H1 (cell line): ENCODE results near the gene ICAM2. TPM values are rescaled to one million over a fixed set of nuclear protein-coding genes. Genes with fewer than 3 reads are reported as not detected.

Experiments used
- CTCF ChIA-PET: fragments of 300-600 bp; sonication (Branson Sonifier 250); formaldehyde crosslinking; loops from one replicate; lab custom pipeline; 2021; ENCODE audit not compliant: partially characterized antibody; lab: Charles Lee
- POLR2A ChIA-PET: fragments of 300-600 bp; sonication (Branson Sonifier 250); formaldehyde crosslinking; loops from one replicate; lab custom pipeline; 2021; ENCODE audit warnings: inconsistent platforms; ENCODE audit not compliant: partially characterized antibody; lab: Charles Lee
- DNase-seq, 2 experiments: peaks; one replicate each; pipeline versions ENCODE4 v3.0.0 to v3.0.0-alpha.2; 2010 to 2022; ENCODE audit warnings: low spot score in 2 of 2, low read depth in 1 of 2, mixed read lengths in 1 of 2
- FAIRE-seq: peaks from 2 replicates; lab custom pipeline; 2011; peaks lifted over from hg19 to GRCh38; lab: Jason Lieb, UNC
- H2AFZ ChIP-seq: 2 replicates; pipeline ENCODE4 v1.8.1; 2012; ENCODE audit warnings: low read length, inconsistent platforms
- H2AK5ac ChIP-seq: 2 replicates; pipeline ENCODE4 v1.6.1; 2013; ENCODE audit warnings: low read depth, low read length
- H2BK120ac ChIP-seq: replicated peaks from 2 replicates; pipeline ENCODE3; 2013; ENCODE audit warnings: low read depth, low read length, inconsistent platforms
- H2BK12ac ChIP-seq: 2 replicates; pipeline ENCODE4 v1.6.1; 2013; ENCODE audit warnings: low read depth, low read length
- H2BK15ac ChIP-seq: 2 replicates; pipeline ENCODE4 v1.6.1; 2013; ENCODE audit warnings: low read length
- H2BK20ac ChIP-seq: 2 replicates; pipeline ENCODE4 v1.6.1; 2013; ENCODE audit warnings: low read length
- H2BK5ac ChIP-seq: 2 replicates; pipeline ENCODE4 v1.6.1; 2013; ENCODE audit warnings: low read depth, low read length
- H3K14ac ChIP-seq: 2 replicates; pipeline ENCODE4 v1.6.1; 2013; ENCODE audit warnings: inconsistent platforms; ENCODE audit not compliant: insufficient read length
- H3K18ac ChIP-seq: 2 replicates; pipeline ENCODE4 v1.6.1; 2013; ENCODE audit warnings: low read length; ENCODE audit errors: extremely low read depth
- H3K23ac ChIP-seq: 2 replicates; pipeline ENCODE4 v1.6.1; 2013; ENCODE audit warnings: inconsistent platforms; ENCODE audit not compliant: insufficient read length
- H3K23me2 ChIP-seq: 2 replicates; pipeline ENCODE4 v1.6.1; 2013; ENCODE audit warnings: low read depth, low read length
- H3K27ac ChIP-seq: 2 replicates; pipeline ENCODE4 v1.6.1; 2011; ENCODE audit warnings: low read depth, low read length, inconsistent platforms
- H3K27me3 ChIP-seq, 4 experiments: replicated peaks in 1 of 4; 1 replicate in 1 of 4; 2 replicates in 3 of 4; pipeline versions ENCODE4 v1.6.1 to v1.8.1; 2011 to 2013; ENCODE audit warnings: low read length in 3 of 4, mild to moderate bottlenecking in 3 of 4, inconsistent platforms in 2 of 4, mixed read lengths in 2 of 4, moderate library complexity in 1 of 4; ENCODE audit not compliant: control insufficient read depth in 3 of 4, insufficient read depth in 3 of 4; ENCODE audit errors: extremely low read depth in 1 of 4
- H3K36me3 ChIP-seq, 4 experiments: 2 replicates each; pipeline versions ENCODE4 v1.6.1 to v1.8.1; 2011 to 2013; ENCODE audit warnings: mild to moderate bottlenecking in 4 of 4, low read length in 3 of 4, moderate library complexity in 2 of 4, control low read depth in 1 of 4, inconsistent platforms in 1 of 4; ENCODE audit not compliant: insufficient read depth in 4 of 4, control insufficient read depth in 2 of 4
- H3K4ac ChIP-seq: replicated peaks from 2 replicates; pipeline ENCODE3; 2013; ENCODE audit warnings: low read length, low read depth, mixed read lengths, inconsistent platforms; ENCODE audit not compliant: insufficient read length
- H3K4me1 ChIP-seq, 4 experiments: replicated peaks in 1 of 4; 1 replicate in 1 of 4; 2 replicates in 3 of 4; pipeline versions ENCODE4 v1.6.1 to v1.8.1; 2011 to 2013; ENCODE audit warnings: low read length in 3 of 4, inconsistent platforms in 2 of 4, mixed read lengths in 1 of 4; ENCODE audit not compliant: insufficient read depth in 4 of 4, control insufficient read depth in 3 of 4
- H3K4me2 ChIP-seq, 2 experiments: 2 replicates each; pipeline versions ENCODE4 v1.6.1 to v1.8.1; 2011 to 2013; ENCODE audit warnings: low read depth in 2 of 2, low read length in 2 of 2, control low read depth in 1 of 2, inconsistent platforms in 1 of 2, mild to moderate bottlenecking in 1 of 2; ENCODE audit not compliant: insufficient read depth in 1 of 2
- H3K4me3 ChIP-seq, 4 experiments: fragments of 200-600, 300-600 bp in 1 of 4; sonication (generic), shearing (Covaris generic), sonication (Bioruptor Twin) in 1 of 4; 2 replicates each; pipeline versions ENCODE4 v1.5.1 to v1.8.1; 2011 to 2016; ENCODE audit warnings: low read length in 4 of 4, low read depth in 3 of 4, control low read depth in 2 of 4, inconsistent platforms in 2 of 4, mild to moderate bottlenecking in 2 of 4, mixed read lengths in 1 of 4, moderate library complexity in 1 of 4; ENCODE audit not compliant: insufficient read depth in 2 of 4; ENCODE audit errors: extremely low read depth in 1 of 4
- H3K56ac ChIP-seq: replicated peaks from 2 replicates; pipeline ENCODE3; 2013; ENCODE audit warnings: low read depth, mild to moderate bottlenecking, mixed read lengths, low read length, inconsistent platforms; ENCODE audit not compliant: insufficient read length
- H3K79me1 ChIP-seq: 2 replicates; pipeline ENCODE4 v1.6.1; 2013; ENCODE audit warnings: low read depth, low read length, control low read depth
- H3K79me2 ChIP-seq, 2 experiments: 2 replicates each; pipeline versions ENCODE4 v1.6.1 to v1.8.1; 2012 to 2013; ENCODE audit warnings: low read length in 2 of 2, mild to moderate bottlenecking in 2 of 2, inconsistent platforms in 1 of 2; ENCODE audit not compliant: insufficient read depth in 2 of 2, control insufficient read depth in 1 of 2
- H3K9ac ChIP-seq, 4 experiments: replicated peaks in 1 of 4; 1 replicate in 1 of 4; 2 replicates in 3 of 4; pipeline versions ENCODE4 v1.6.1 to v1.8.1; 2011 to 2013; ENCODE audit warnings: low read depth in 3 of 4, low read length in 3 of 4, control low read depth in 2 of 4, mild to moderate bottlenecking in 2 of 4, moderate library complexity in 2 of 4, inconsistent platforms in 1 of 4; ENCODE audit errors: extremely low read depth in 1 of 4
- H3K9me3 ChIP-seq, 2 experiments: 2 replicates each; pipeline versions ENCODE4 v1.6.1 to v1.8.1; 2012 to 2013; ENCODE audit warnings: mild to moderate bottlenecking in 2 of 2, moderate library complexity in 2 of 2, control low read depth in 1 of 2, inconsistent platforms in 1 of 2, low read depth in 1 of 2, low read length in 1 of 2, mixed read lengths in 1 of 2; ENCODE audit not compliant: insufficient read depth in 2 of 2
- H4K20me1 ChIP-seq, 2 experiments: replicated peaks in 1 of 2; 2 replicates each; pipeline versions ENCODE3 to v1.8.1; 2011 to 2013; ENCODE audit warnings: inconsistent platforms in 2 of 2, low read length in 2 of 2, mild to moderate bottlenecking in 1 of 2; ENCODE audit not compliant: insufficient read depth in 2 of 2, control insufficient read depth in 1 of 2
- H4K5ac ChIP-seq: 2 replicates; pipeline ENCODE4 v1.6.1; 2013; ENCODE audit warnings: low read length, low read depth, mixed read lengths, inconsistent platforms; ENCODE audit not compliant: insufficient read length
- H4K8ac ChIP-seq: 2 replicates; pipeline ENCODE4 v1.8.0; 2013; ENCODE audit warnings: mild to moderate bottlenecking, moderate library complexity, low read length, inconsistent platforms; ENCODE audit not compliant: insufficient read depth; ENCODE audit errors: extremely low read depth
- H4K91ac ChIP-seq: replicated peaks from 2 replicates; pipeline ENCODE3; 2013; ENCODE audit warnings: low read length, mixed read lengths, inconsistent platforms; ENCODE audit not compliant: insufficient read length
- CHD1 ChIP-seq: IDR thresholded peaks from 2 replicates; pipeline ENCODE4 v1.6.1; 2012; ENCODE audit warnings: low read depth, low read length, improper control_type of control experiment
- EGR1 ChIP-seq: IDR thresholded peaks from 2 replicates; pipeline ENCODE4 v1.6.1; 2011; ENCODE audit warnings: low read depth, low read length, borderline replicate concordance
- EP300 ChIP-seq, 2 experiments: IDR thresholded peaks; 1 replicate in 1 of 2; 2 replicates in 1 of 2; pipeline ENCODE4 v1.6.1; 2011 to 2012; ENCODE audit warnings: low read depth in 2 of 2, low read length in 2 of 2, mild to moderate bottlenecking in 2 of 2, borderline replicate concordance in 1 of 2, inconsistent platforms in 1 of 2, moderate library complexity in 1 of 2
- GABPA ChIP-seq: IDR thresholded peaks from 2 replicates; pipeline ENCODE4 v1.6.1; 2011; ENCODE audit warnings: mild to moderate bottlenecking, low read length, moderate library complexity, borderline replicate concordance; ENCODE audit not compliant: insufficient read depth
- KDM1A ChIP-seq: fragments of 200-600, 300-600 bp; sonication (generic); IDR thresholded peaks from 2 replicates; pipeline ENCODE4 v1.7.1; 2016; ENCODE audit warnings: mild to moderate bottlenecking, low read length, borderline replicate concordance
- KDM4A ChIP-seq: IDR thresholded peaks from one replicate; pipeline ENCODE4 v1.7.1; 2012; ENCODE audit warnings: low read depth, mild to moderate bottlenecking, moderate library complexity, low read length, inconsistent platforms; ENCODE audit not compliant: severe bottlenecking
- NRF1 ChIP-seq: IDR thresholded peaks from 2 replicates; pipeline ENCODE4 v1.6.1; 2011; ENCODE audit warnings: mild to moderate bottlenecking, low read depth, low read length, improper control_type of control experiment
- POLR2A ChIP-seq, 2 experiments: IDR thresholded peaks; 1 replicate in 1 of 2; 2 replicates in 1 of 2; pipeline ENCODE4 v1.6.1; 2011; ENCODE audit warnings: low read depth in 2 of 2, low read length in 2 of 2, mild to moderate bottlenecking in 2 of 2; ENCODE audit errors: control extremely low read depth in 1 of 2
- RBBP5 ChIP-seq: IDR thresholded peaks from 2 replicates; pipeline ENCODE4 v1.7.1; 2012; ENCODE audit warnings: low read depth, mild to moderate bottlenecking, inconsistent platforms, low read length, moderate library complexity, borderline replicate concordance
- RNF2 ChIP-seq: fragments of 200-900, 300-1000 bp; sonication (generic); IDR thresholded peaks from 2 replicates; pipeline ENCODE4 v1.7.1; 2016; ENCODE audit warnings: borderline replicate concordance, low read depth, mild to moderate bottlenecking, antibody characterized with exemption, low read length; ENCODE audit not compliant: poor library complexity, severe bottlenecking; ENCODE audit errors: missing control alignments
- SIN3A ChIP-seq, 2 experiments: IDR thresholded peaks in 1 of 2; conservative IDR thresholded peaks in 1 of 2; 2 replicates each; pipeline ENCODE4 v1.6.1; 2011 to 2012; ENCODE audit warnings: low read length in 2 of 2, improper control_type of control experiment in 1 of 2, low read depth in 1 of 2, mild to moderate bottlenecking in 1 of 2
- SRF ChIP-seq: IDR thresholded peaks from 2 replicates; pipeline ENCODE4 v1.6.1; 2011; ENCODE audit warnings: mild to moderate bottlenecking, low read depth, low read length, moderate library complexity
- WGBS, 2 experiments: shearing (Covaris generic) in 1 of 2; methylation state at CpG; one replicate each; pipeline versions ENCODE4 v1.1.6 to v1.1.7; 2013 to 2015; ENCODE audit warnings: low lambda C conversion rate in 2 of 2, mixed read lengths in 2 of 2, inconsistent platforms in 1 of 2, low coverage in 1 of 2, missing lambda C conversion rate in 1 of 2; ENCODE audit not compliant: insufficient replicate concordance in 2 of 2, insufficient coverage in 1 of 2, insufficient read length in 1 of 2; ENCODE audit errors: extremely low coverage in 1 of 2, missing lambda C conversion rate in 1 of 2; 5-methylcytosine and 5-hydroxymethylcytosine counted together
- polyA plus RNA-seq, 7 experiments: library from polyadenylated mRNA; depleted of rRNA in 3 of 7; stranded (reverse) in 5 of 7; unstranded in 2 of 7; fragments of >200 nt in 5 of 7; fragments of 200-250 nt in 2 of 7; gene quantifications; 1 replicate in 5 of 7; 2 replicates in 1 of 7; 4 replicates in 1 of 7; pipeline versions ENCODE4 v1.2.1 to v1.2.3, GENCODE V29; 2011 to 2013; ENCODE audit warnings: missing spikeins in 2 of 7, mixed read lengths in 2 of 7
- total RNA-seq: library from RNA; stranded (reverse); fragmentation: NEBNext Ultra II Directional; extraction: Animal tissue kit (Norgen Biotek cat#: 25700); gene quantifications from 2 replicates; pipeline ENCODE4 v1.2.1, GENCODE V29; 2021
- TF ChIP-seq, protein P1 (sequence below): IDR thresholded peaks from 2 replicates; pipeline ENCODE4 v1.6.1; 2012; ENCODE audit warnings: inconsistent platforms

ICAM2 gene
- total and polyA plus RNA-seq, 2 of the 8 experiments (the other 6 are each of a cell fraction or from before 2014, with no cell fraction given) = 0.45 to 0.63 TPM

DNA sequence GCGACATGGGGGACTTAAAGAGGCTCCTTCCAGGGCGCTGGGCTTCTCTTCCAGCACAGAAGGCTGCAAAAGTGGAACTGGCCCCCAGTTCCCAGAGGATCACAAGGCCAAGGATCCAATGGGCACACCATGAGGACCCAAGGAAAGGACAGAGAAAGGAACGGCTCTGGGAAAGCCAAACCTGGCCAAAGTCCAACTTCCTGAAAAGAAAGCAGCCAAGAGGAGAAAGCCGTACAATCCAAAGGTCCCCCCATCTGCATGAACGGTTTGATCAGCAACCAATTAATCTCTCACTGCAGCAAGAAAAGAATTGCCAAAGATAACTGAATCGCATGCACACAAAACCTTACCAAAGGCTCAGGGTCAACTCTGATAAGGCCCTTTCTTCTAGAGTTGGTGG lies 19.8 kb upstream of the ICAM2 start:
- FAIRE-seq (no peak), DNase-seq (no peak)
- Histone ChIP-seq H3K9me3 (no peaks in the 10 kb centered on the region), H2BK15ac (no peak overlapping the region), H3K27ac (no peak overlapping the region), H3K4ac (no peak overlapping the region), H3K79me1 (no peaks in the 10 kb centered on the region; the same call in 1 of the 2 replicates), H2BK5ac (no peak overlapping the region), H3K18ac (no peak overlapping the region), H2BK12ac (no peak overlapping the region), H3K9ac (no peak overlapping the region), H3K4me2 (no peak overlapping the region), H3K4me3 (no peak overlapping the region), H3K4me1 (no peaks in the 10 kb centered on the region), H3K14ac (no peak overlapping the region), H3K27me3 (no peaks in the 10 kb centered on the region), H3K36me3 (no peaks in the 10 kb centered on the region), H2AFZ (no peak overlapping the region), H2BK20ac (no peak overlapping the region), H4K5ac (no peak overlapping the region), H2AK5ac (no peak overlapping the region), H2BK120ac (no peak overlapping the region), H4K91ac (no peak overlapping the region), H3K23me2 (no peaks in the 10 kb centered on the region), H3K79me2 (no peaks in the 10 kb centered on the region), H3K23ac (no peak overlapping the region), H3K56ac (no peak overlapping the region), H4K8ac (no peak overlapping the region), H4K20me1 (no peaks in the 10 kb centered on the region)
- POLR2A ChIA-PET = no interaction called here
- WGBS, 2 experiments = 95% methylated on average over 5 of the region's 6 CpGs; no CpG with 5 or more reads in 1 of the 2 experiments
- CTCF ChIA-PET = interaction anchor here (1.1 kb wide), 1 partner anchor 24 kb away, joined by 4 read pairs; no protein-coding TSS in a partner anchor
- TF ChIP-seq SIN3A (conservative IDR thresholded peaks at IDR 0.05 in 1 of 2, IDR thresholded peaks at IDR 0.05 in 1 of 2; ENCODE audit: low read depth in 1 of 2, low read length in 2 of 2) = no peak
- TF ChIP-seq GABPA = no peak
- TF ChIP-seq, protein P1, sequence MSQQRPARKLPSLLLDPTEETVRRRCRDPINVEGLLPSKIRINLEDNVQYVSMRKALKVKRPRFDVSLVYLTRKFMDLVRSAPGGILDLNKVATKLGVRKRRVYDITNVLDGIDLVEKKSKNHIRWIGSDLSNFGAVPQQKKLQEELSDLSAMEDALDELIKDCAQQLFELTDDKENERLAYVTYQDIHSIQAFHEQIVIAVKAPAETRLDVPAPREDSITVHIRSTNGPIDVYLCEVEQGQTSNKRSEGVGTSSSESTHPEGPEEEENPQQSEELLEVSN = no peak
- TF ChIP-seq RNF2 = no peak
- TF ChIP-seq NRF1 = no peak
- TF ChIP-seq KDM4A = no peak
- TF ChIP-seq POLR2A (IDR thresholded peaks at IDR 0.05; ENCODE audit: control extremely low read depth in 1 of 2, low read depth in 2 of 2, low read length in 2 of 2) = no peak
- TF ChIP-seq KDM1A = no peak
- TF ChIP-seq EGR1 = no peak
- no peak for TF ChIP-seq CHD1
- TF ChIP-seq RBBP5 = no peak
- no peak for TF ChIP-seq EP300 (IDR thresholded peaks at IDR 0.05; ENCODE audit: borderline replicate concordance in 1 of 2, low read depth in 2 of 2, low read length in 2 of 2)
- TF ChIP-seq SRF = no peak
